ENCODE data around the gene TCF25. TPM values are rescaled to one million over a fixed set of nuclear protein-coding genes. Genes with fewer than 3 reads are reported as not detected.
"Not testable (repeated sequence)": the region's sequence is repeated elsewhere in the genome, so short reads cannot be mapped to it uniquely, and the experiment has no call there.

TCF25 gene, protein sequence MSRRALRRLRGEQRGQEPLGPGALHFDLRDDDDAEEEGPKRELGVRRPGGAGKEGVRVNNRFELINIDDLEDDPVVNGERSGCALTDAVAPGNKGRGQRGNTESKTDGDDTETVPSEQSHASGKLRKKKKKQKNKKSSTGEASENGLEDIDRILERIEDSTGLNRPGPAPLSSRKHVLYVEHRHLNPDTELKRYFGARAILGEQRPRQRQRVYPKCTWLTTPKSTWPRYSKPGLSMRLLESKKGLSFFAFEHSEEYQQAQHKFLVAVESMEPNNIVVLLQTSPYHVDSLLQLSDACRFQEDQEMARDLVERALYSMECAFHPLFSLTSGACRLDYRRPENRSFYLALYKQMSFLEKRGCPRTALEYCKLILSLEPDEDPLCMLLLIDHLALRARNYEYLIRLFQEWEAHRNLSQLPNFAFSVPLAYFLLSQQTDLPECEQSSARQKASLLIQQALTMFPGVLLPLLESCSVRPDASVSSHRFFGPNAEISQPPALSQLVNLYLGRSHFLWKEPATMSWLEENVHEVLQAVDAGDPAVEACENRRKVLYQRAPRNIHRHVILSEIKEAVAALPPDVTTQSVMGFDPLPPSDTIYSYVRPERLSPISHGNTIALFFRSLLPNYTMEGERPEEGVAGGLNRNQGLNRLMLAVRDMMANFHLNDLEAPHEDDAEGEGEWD
- 132 and 147 TPM in 2 replicates for total RNA-seq (2014; rRNA removed; shearing (Covaris generic))

DNA sequence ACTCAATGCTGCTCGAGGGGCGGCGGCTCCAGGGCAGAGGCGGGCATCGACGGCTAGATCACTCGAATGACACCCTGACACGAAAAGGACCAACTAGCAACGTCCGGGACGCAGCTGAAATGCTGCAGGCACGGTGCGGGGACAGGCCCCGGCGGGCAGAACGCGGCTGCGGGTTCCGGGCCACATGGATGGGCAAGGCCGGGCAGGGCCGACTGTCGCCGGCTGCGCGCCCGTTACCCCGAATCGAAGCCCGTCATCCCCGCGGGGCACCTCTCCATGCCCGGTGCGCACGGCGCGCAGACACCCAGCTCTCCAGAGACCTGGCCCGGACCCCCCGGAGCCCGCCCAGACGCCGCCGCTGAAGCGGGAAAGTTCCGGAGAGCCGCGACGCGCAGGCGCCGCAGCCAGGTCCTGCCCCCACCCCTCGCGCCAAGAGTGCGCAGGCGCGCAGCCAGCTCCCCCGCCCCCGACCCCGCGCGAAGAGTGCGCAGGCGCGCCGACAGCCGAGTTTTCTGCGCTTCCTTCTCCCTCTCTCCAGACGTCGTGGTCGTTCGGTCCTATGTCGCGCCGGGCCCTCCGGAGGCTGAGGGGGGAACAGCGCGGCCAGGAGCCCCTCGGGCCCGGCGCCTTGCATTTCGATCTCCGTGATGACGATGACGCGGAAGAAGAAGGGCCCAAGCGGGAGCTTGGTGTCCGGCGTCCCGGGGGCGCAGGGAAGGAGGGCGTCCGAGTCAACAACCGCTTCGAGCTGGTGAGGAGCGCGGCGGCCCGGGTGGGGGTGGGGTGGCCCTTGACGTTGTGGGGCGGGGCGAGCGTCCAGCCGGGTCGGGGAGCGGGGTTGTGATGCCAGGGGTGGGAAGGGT is at the start of gene TCF25:
Gene TCF25, plus strand, starts transcription at position 484 of the 863 bp plus-strand sequence. Its CDS starts 76 bp downstream, at position 560.
- in situ Hi-C loops (cut with HindIII; ENCODE audit: low sequenced_read_pairs) = no loop called here
- DNase-seq (ENCODE audit: low spot score) = peak; percentile 81

DNA sequence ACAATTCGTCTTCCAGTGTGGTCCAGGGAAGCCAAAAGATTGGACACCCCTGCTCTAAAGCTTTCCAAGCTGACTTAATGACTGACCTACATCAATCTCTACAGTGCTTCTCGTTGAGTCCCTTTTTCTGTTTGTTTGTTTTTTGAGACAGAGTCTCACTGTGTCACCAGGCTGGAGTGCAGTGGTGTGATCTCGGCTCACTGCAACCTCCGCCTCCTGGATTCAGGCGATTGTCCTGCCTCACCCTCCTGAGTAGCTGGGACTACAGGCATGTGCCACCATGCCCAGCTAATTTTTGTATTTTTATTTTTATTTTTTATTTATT is 49.6 kb upstream of the TCF25 start:
- DNase-seq (ENCODE audit: low spot score); in situ Hi-C loops (cut with HindIII; ENCODE audit: low sequenced_read_pairs): not testable (repeated sequence)

DNA sequence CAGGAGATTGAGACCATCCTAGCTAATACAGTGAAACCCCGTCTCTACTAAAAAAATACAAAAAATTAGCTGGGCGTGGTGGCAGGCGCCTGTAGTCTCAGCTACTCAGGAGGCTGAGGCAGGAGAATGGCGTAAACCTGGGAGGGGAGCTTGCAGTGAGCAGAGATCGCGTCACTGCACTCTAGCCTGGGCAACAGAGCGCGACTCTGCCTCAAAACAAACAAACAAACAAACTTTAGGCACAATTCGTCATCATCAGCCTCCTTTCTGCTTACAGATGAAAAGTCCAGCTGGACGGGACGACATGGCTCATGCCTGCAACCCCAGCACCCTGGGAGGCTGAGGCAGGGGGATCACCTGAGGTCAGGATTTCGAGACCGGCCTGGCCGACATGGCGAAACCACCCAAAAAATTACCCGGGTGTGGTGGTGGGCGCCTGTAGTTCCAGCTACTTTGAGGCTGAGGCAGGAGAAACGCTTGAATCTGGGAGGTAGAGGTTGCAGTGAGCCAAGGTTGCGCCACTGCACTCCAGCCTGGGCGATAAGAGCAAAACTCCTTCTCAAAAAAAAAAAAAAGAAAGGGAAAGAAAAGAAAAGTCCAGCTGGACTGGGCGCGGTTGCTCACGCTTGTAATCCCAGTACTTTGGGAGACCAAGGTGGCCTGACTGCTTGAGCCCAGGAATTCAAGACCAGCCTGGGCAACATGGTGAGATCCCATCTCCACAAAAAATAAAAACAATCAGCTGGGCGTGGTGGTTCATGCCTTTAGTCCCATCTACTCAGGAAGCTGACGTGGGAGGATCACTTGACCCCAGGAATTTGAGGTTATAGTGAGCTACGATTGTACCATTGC is 46.6 kb upstream of the TCF25 start:
- DNase-seq (ENCODE audit: low spot score) = no peak

DNA sequence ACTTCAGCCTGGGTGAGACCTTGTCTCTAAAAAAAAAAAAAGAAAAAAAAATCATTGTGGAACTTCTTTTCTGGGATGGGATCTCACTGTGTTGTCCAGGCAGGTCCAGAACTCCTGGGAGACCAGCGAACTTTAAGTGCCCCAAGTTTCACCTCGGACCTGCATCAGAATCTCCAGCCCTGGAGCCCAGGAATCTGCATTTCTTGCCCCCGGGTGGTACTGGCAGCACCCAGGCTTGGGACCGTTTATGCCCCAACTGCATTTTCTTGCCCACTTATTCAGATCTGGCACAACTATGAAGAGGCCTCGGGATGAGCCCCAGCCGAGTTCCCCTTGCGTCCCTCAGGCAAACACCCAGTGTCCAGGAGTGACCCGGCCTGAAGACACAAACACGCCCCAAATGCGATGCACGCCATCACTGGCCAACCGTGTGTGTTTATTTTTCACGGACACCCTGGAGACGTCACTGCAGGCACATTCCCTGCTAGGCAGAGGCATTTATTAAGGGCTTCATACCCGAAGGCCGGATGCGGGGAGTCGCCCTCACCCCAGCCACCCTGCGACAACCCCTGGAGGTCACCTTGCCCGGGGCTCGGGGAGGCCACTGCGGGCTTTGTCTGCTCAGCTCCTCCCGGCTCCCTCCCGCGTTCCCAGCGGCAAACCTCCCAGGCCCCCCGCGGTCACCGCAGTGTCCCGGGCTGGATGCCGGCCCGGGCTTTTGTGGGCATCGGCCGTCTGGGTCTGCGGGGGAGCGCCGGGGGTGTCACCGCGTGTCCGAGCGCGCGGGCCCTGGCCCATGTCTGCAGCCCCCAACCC is 45.8 kb upstream of the TCF25 start:
- peak; percentile 67 for DNase-seq (ENCODE audit: low spot score)
- in situ Hi-C loops (cut with HindIII; ENCODE audit: low sequenced_read_pairs) = no loop called here

More for the DNA sequence above, 46.6 kb upstream of the TCF25 start:
- in situ Hi-C loops (cut with HindIII; ENCODE audit: low sequenced_read_pairs) = no loop called here

DNA sequence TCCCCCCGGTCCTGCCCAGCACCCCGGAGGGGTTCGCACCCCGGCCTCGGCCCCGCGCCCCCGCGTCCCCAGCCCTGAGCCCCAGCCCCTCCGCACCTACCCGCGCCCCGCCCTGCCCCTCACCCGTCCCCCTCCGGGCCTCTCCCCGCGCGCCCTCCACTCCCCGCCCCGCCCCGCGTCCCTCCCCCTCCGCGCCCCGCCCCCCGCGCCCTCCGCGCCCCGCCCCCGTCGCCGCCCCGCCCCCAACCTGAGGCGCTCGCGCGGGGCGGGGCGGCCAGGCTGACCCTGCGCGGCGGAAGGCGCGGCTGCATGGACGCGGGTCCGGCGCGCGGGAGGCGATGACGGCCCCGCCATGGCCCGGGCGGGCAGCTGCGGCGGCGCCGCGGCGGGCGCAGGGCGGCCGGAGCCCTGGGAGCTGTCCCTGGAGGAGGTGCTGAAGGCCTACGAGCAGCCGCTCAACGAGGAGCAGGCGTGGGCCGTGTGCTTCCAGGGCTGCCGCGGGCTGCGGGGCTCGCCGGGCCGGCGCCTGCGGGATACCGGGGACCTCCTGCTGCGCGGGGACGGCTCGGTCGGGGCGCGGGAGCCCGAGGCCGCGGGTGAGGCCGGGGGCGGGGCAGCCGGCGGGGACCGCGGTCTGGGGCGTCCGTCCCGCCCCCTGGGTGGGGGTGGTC is 45.1 kb upstream of the TCF25 start, which contains the start of gene SPIRE2:
Gene SPIRE2, plus strand, starts transcription at position 277 of the 671 bp plus-strand sequence. Its CDS starts 76 bp downstream, at position 353.
- in situ Hi-C loops (cut with HindIII; ENCODE audit: low sequenced_read_pairs) = no loop called here
- DNase-seq (ENCODE audit: low spot score) = peak; percentile 60

DNA sequence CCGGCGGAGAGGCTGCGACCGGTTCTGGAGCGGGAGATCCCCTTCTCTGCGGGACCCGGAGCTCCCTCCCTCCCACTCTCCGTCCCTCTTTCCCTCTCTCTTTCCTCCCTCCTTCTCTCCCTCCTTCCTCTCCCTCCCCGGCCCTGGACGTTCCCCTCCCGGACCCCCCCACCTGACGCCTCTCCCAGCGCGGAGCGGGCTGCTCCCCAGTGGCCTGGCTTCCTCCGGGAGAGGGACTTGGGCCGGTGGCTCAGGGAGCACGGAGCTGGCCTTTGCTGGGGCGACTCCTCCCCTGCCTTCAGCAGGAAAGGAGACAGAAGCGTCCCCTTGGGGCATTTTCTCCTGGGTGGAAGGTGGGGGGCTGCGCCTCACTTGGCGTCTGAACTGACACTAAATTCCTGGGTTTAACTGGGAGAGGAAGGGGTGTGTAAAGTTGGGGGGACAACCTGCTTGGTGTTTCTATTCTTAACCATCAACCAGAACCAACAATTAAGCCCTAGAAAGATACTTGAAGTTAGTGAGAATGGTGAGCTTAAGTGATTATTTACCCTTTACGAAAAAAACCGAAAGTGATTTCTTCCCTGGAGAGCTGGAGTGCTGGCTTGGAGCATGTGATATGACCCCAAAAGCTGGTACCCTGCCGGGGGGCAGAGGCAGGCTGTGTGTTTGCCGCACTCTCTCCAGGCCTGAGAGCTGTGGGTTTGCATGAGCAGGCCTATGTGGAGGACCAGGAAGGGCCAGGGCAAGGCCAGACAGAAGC is 44.3 kb upstream of the TCF25 start:
- in situ Hi-C loops (cut with HindIII; ENCODE audit: low sequenced_read_pairs) = no loop called here
- no peak for DNase-seq (ENCODE audit: low spot score)

DNA sequence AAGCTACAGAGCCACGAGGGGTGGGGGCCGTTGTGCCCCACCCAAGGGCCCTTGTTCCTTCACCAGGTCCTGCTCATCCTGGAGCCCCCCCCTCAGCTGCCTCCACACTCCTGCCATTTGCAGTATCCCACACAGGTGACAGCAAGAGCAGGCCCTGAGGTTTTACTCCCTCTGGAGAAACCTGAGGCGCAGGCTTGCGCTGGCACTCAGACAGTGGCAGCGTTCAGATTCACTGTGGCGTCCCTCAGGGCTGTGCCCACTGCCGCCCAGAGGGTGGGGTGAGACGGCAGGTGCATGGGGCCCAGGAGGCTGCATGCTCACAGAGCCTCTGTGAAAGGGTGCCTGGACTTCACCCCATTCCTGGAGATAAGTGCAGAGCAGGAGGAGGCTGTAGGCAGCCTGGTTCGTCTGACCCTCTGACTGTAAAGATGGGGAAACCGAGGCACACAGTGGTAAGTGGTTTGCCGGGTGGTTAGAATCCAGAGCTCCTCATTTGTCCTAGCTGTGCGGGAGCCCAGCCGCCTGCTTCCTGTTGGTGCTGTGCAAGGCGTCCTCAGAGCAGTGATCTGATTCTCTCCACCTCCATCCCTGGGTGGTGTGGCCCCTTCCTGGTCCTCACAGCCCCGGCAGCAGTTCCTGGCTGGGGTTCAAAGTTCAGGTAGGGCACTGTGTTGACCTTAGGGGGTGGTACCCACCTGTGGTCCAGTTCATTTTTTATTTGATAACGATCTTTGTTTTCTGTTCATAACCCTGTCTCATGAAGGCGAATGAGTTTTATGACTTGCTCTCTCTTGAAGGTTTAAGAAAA is 43.6 kb upstream of the TCF25 start:
- in situ Hi-C loops (cut with HindIII; ENCODE audit: low sequenced_read_pairs) = no loop called here
- DNase-seq (ENCODE audit: low spot score) = no peak

DNA sequence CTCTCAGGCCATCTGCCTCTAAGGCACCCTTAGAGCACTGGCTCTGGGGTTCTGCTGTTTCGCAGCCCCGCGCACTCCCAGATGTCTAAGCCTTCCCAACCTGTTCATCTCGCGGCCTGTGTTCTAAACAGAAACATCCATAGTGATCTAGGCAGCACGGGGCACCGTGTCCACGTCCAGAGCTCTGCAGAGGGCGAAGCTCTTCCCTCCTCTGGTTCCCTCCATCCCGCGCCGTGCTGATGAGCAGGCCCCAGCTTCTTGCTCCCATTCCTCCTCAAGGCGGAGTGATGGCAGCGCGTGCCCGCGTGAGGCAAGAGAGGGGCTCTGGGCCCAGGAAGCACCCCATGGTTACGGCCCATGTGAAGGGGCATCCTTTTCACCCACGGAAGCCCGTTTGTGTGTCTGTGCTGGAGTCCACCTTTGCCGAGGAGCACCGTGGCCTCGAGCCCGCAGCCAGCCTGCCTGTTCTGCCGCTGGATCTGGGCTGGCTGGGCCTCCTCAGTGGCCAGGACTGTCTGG is 41.5 kb upstream of the TCF25 start:
- in situ Hi-C loops (cut with HindIII; ENCODE audit: low sequenced_read_pairs) = no loop called here
- no peak for DNase-seq (ENCODE audit: low spot score)

DNA sequence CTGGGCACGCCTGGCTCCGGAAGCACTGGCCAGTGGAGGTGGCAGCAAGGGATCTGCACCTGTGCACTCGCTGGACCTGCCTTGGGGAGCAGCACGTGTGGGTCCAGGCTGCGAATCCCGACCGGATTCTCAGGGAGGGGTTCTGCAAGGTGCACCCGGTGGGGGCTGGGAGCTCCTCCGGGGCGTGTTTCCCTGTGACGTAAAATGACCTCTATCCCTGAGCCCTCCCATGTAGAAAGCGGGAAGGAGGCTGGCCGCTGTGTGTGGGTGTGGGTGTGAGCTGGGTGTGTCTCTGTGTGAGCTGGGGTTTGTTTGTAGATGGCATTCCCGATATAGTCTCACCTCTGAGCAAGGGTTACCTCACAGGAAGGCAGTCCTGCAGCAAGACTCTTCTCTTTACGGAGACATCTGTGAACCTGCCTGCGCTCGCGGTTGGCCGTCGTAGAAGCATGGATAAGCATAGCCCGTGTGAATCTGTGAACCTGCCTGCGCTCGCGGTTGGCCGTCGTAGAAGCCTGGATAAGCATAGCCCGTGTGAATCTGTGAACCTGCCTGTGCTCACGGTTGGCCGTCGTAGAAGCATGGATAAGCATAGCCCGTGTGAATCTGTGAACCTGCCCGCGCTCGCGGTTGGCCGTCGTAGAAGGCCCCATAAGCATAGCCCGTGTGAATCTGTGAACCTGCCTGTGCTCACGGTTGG is 39.6 kb upstream of the TCF25 start:
- DNase-seq (ENCODE audit: low spot score); in situ Hi-C loops (cut with HindIII; ENCODE audit: low sequenced_read_pairs): not testable (repeated sequence)

DNA sequence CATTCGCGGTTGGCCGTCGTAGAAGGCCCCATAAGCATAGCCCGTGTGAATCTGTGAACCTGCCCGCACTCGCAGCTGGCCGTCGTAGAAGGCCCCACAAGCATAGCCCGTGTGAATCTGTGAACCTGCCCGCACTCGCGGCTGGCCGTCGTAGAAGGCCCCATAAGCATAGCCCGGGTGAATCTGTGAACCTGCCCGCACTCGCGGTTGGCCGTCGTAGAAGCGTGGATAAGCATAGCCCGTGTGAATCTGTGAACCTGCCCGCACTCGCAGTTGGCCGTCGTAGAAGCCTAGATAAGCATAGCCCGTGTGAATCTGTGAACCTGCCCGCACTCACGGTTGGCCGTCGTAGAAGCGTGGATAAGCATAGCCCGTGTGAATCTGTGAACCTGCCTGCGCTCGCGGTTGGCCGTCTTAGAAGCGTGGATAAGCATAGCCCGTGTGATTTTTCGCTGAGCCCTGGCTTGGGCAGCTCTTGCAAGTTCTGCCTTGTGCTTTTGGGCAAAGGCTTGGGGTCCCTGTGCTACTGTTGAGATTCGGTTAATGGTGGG is 38.5 kb upstream of the TCF25 start:
- DNase-seq (ENCODE audit: low spot score); in situ Hi-C loops (cut with HindIII; ENCODE audit: low sequenced_read_pairs): not testable (repeated sequence)

DNA sequence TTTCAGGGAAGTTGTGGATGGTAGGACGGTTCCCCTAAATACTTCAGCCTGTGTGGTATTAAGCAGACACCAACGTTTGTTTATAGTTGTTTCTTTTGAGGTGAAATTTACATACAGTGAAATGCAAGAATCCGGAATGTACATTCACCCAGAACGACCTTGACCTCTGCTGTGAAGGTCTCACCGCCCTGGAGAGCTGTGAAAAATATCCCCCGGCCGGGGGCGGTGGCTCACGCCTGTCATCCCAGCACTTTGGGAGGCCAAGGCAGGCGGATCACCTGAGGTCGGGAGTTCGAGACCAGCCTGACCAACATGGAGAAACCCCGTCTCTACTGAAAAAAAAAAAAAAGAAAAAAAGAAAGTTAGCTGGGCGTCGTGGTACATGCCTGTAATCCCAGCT is 36.9 kb upstream of the TCF25 start:
- DNase-seq (ENCODE audit: low spot score); in situ Hi-C loops (cut with HindIII; ENCODE audit: low sequenced_read_pairs): not testable (repeated sequence)

DNA sequence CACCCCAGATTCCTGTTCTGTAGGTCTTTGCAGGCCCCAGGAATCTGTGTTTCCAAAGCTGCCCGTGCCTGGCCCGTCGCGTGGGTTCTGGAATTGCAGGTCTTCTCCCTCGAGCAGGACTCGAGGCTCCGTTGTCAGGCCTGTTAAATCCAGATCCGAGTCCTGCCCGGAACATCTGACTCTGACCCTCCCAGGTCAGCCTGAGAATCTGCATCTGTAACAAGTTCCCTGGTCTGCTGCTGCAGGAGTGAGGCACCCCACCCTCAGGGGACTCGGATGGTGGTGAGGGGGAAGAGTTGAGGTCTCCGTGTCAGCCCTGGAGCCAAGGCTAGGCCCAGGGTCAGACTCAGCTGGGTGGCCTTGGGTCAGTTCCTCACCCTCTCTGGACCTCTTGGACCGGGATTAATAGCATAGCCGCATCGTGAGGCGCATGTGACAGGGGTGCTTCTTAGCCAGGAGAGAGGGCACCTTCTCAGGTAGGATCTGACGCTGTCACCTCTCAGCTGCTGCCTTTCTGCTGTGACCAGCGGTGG is 36.3 kb upstream of the TCF25 start:
- DNase-seq (ENCODE audit: low spot score) = no peak
- in situ Hi-C loops (cut with HindIII; ENCODE audit: low sequenced_read_pairs) = no loop called here

DNA sequence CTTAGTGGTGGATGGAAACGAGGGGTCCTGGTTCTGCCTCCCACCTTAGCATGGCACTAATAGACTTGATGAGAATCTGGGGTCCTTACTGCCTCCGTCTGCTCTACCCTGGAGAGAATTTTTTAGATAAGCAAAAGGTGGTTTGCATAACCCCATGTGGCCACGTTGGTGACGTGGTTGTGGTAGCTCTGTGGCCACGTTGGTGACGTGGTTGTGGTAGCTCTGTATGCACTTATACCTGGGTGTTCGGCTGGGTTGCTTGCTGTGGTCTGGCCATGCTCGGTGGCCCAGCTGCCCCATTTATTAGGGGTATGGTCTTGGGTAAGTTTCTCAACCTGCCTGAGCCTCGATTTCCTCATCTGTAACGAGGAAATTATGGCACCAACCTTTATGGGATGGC is 32.1 kb upstream of the TCF25 start:
- DNase-seq (ENCODE audit: low spot score) = no peak
- in situ Hi-C loops (cut with HindIII; ENCODE audit: low sequenced_read_pairs) = no loop called here

DNA sequence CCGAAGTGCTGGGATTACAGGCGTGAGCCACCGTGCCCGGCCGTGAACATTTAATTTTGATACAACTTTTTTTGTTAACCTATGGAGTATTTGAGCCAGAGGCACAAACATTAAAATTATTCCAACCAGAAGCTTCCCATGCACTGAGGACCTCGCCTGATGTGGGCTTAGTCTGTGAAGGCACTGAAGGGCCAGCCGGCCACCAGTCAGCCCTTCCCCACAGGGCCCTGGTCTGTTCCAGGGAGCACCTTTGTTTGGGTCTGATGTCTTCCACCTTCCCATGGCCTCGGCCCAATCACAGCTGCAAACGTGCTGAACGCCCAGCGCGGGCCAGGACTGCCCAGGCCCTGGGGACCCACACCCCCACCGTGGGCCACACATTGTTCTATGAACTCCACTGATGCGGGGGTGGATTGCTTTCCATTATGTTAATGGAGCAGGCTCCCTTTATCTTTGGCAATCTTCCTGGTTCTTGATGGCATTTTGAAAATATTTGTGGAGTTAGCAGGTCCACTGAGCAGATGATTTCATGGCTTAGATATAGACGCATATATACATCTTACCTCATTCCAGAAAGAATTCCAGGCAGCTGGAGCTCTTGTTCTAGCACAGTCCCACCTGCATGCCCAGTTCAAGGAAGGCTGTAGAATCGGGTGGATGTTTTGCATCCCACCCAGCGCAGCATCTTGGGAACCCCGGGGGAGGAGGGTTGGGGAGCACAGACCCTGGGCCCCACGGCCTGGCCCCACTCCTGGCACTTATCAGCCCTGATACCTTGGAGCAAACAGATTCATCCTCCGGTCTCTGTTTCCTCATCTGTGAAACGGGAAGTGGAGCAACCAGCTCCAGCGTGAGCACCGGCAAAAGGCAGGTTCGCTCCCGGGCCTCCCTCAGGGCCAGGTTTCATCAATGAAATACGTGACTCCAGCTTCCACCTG is 30.7 kb upstream of the TCF25 start:
- in situ Hi-C loops (cut with HindIII; ENCODE audit: low sequenced_read_pairs) = no loop called here
- no peak for DNase-seq (ENCODE audit: low spot score)

All from G401 (cell line).